Right lobe of liver (tissue), 4 donors: ENCODE data around the gene B3GALNT2.

Source experiments
- POLR2A ChIP-seq: fragments of 450-650 bp; IDR thresholded peaks from one replicate; pipeline ENCODE4 v1.6.1; 2017; ENCODE audit warnings: antibody characterized with exemption, mild to moderate bottlenecking
- TF ChIP-seq, protein P1 (sequence below), 4 donors: fragments of 200-600 bp in 3 of 4; fragments of 450-650 bp in 1 of 4; IDR thresholded peaks; one replicate each; pipeline versions ENCODE4 v1.5.1 to v1.8.0; 2016 to 2022; ENCODE audit warnings: antibody characterized with exemption in 4 of 4, mild to moderate bottlenecking in 2 of 4
- donor health status: DM: no; HTN: no; CAD: no.
- donor health status: DM: no; HTN: no; CAD: no.
- donor health status: DM: no; HTN: yes; CAD: no.

DNA sequence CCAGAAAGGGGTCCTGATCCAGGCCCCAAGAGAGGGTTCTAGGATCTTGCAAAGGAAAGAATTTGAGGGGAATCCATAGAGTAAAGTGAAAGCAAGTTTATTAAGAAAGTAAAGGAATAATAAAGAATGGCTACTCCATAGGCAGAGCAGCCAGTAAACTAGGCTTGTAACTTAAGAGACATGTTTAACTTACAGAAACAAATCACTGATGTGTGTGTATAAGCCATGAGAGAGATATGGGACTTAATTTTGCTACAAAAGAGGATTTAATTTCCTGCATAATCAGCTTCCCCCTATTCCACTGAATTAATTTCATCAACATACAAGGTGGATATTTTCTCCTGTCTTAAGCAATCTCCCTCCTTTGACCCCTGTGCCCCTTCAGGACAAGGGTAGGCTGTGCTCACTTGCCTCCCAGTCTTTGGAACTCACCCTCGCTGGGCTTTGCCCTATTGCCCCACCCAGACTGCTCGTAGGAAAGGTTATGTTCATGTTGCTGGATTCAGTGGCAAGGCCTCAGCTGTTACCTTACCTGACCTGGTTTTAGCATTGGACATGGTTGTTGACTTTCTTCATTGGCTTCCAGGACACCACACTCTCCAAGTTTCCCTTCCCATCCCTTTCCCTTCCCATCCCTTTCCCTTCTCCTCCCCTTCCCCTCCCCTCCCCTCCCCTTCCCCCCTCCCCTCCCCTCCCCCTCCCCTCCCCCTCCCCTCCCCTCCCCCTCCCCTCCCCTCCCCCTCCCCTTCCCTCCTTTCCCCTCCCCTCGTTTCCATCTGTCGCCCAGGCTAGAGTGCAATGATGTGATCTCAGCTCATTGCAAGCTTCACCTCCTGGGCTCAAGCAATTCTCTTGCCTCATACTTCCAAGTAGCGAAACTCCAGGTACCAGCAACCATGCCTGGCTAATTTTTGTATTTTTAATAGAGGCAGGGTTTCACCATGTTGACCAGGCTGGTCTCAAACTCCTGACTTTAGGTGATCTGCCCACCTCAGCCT, 92.5 kb downstream of the B3GALNT2 start:
- TF ChIP-seq, protein P1, sequence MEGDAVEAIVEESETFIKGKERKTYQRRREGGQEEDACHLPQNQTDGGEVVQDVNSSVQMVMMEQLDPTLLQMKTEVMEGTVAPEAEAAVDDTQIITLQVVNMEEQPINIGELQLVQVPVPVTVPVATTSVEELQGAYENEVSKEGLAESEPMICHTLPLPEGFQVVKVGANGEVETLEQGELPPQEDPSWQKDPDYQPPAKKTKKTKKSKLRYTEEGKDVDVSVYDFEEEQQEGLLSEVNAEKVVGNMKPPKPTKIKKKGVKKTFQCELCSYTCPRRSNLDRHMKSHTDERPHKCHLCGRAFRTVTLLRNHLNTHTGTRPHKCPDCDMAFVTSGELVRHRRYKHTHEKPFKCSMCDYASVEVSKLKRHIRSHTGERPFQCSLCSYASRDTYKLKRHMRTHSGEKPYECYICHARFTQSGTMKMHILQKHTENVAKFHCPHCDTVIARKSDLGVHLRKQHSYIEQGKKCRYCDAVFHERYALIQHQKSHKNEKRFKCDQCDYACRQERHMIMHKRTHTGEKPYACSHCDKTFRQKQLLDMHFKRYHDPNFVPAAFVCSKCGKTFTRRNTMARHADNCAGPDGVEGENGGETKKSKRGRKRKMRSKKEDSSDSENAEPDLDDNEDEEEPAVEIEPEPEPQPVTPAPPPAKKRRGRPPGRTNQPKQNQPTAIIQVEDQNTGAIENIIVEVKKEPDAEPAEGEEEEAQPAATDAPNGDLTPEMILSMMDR (IDR thresholded peaks at IDR 0.05), result no peak
- no peak for TF ChIP-seq POLR2A
